GM12878 (cell line): ENCODE results near the gene SBNO1. TPM values are rescaled to one million over a fixed set of nuclear protein-coding genes. Genes with fewer than 3 reads are reported as not detected.
"Not testable (repeated sequence)": the region's sequence is repeated elsewhere in the genome, so short reads cannot be mapped to it uniquely, and the experiment has no call there.

Experiments
- ATAC-seq: fragments of 200-7000 bp; cut with Tn5 transposase; 3 replicates; pipeline ENCODE4 v1.9.1; 2020; ENCODE audit warnings: mild to moderate bottlenecking, moderate library complexity
- BruUV-seq: library from RNA; stranded (reverse); fragments of 400-500 nt; replicated peaks from 2 replicates; lab custom pipeline; 2021; lab: Mats Ljungman, UMichigan
- CTCF ChIA-PET: fragments of 300-600 bp; sonication (Branson Sonifier 250); formaldehyde crosslinking; extraction: SDS; loops from one replicate; lab custom pipeline; 2021; ENCODE audit warnings: inconsistent platforms; lab: Yijun Ruan, JAX
- POLR2A ChIA-PET: fragments of 350-600 bp; formaldehyde crosslinking; extraction: SDS; loops from one replicate; lab custom pipeline; 2021; ENCODE audit warnings: inconsistent platforms; lab: Charles Lee
- RAD21 ChIA-PET: fragments of 300-600 bp; sonication (Branson Sonifier 250); formaldehyde crosslinking; loops from one replicate; lab custom pipeline; 2023; ENCODE audit warnings: antibody characterized with exemption; ENCODE audit not compliant: unreplicated experiment; lab: Charles Lee
- SMC1A ChIA-PET: fragments of 300-600 bp; sonication (Branson Sonifier 250); formaldehyde crosslinking; loops from one replicate; lab custom pipeline; 2023; ENCODE audit not compliant: unreplicated experiment, uncharacterized antibody; lab: Charles Lee
- DNase-seq: peaks from one replicate; pipeline ENCODE4 v3.0.0-alpha.2; 2011; ENCODE audit warnings: low read depth, low spot score
- FAIRE-seq: peaks from 3 replicates; lab custom pipeline; 2011; peaks lifted over from hg19 to GRCh38; lab: Jason Lieb, UNC
- H2AFZ ChIP-seq: 2 replicates; pipeline ENCODE4 v1.6.0; 2011; ENCODE audit warnings: low read depth, low read length, control low read depth; ENCODE audit not compliant: control insufficient read depth
- H3K27ac ChIP-seq: 2 replicates; pipeline ENCODE4 v1.5.1; 2011; ENCODE audit warnings: control low read depth; ENCODE audit not compliant: control insufficient read depth, insufficient read depth
- H3K27me3 ChIP-seq, 2 experiments: replicated peaks in 1 of 2; 2 replicates each; pipeline versions ENCODE4 v1.6.0 to v1.6.1; 2011; ENCODE audit warnings: low read length in 1 of 2; ENCODE audit not compliant: control insufficient read depth in 2 of 2, insufficient read depth in 2 of 2
- H3K36me3 ChIP-seq, 2 experiments: 2 replicates each; pipeline ENCODE4 v1.5.1; 2011; ENCODE audit warnings: low read length in 1 of 2; ENCODE audit not compliant: control insufficient read depth in 2 of 2, insufficient read depth in 2 of 2
- H3K4me1 ChIP-seq: 2 replicates; pipeline ENCODE4 v1.6.1; 2011; ENCODE audit warnings: mild to moderate bottlenecking, low read length, moderate library complexity, mixed read lengths; ENCODE audit not compliant: control insufficient read depth, insufficient read depth
- H3K4me2 ChIP-seq: 2 replicates; pipeline ENCODE4 v1.6.0; 2011; ENCODE audit warnings: control low read depth; ENCODE audit not compliant: control insufficient read depth, insufficient read depth
- H3K4me3 ChIP-seq: fragments of 200-600 bp; sonication (generic); 2 replicates; pipeline ENCODE4 v1.5.1; 2016
- H3K79me2 ChIP-seq: 2 replicates; pipeline ENCODE4 v1.6.0; 2011; ENCODE audit warnings: low read length; ENCODE audit not compliant: control insufficient read depth, insufficient read depth
- H3K9ac ChIP-seq: 2 replicates; pipeline ENCODE4 v1.8.0; 2011; ENCODE audit warnings: low read length, control low read depth, mixed read lengths; ENCODE audit not compliant: control insufficient read depth, insufficient read depth
- H3K9me3 ChIP-seq: replicated peaks from 3 replicates; pipeline ENCODE4 v1.5.1; 2011; ENCODE audit warnings: mild to moderate bottlenecking, low read length; ENCODE audit not compliant: control insufficient read depth, insufficient read depth
- H4K20me1 ChIP-seq: 2 replicates; pipeline ENCODE4 v1.6.0; 2011; ENCODE audit not compliant: control insufficient read depth, insufficient read depth
- FOS ChIP-seq: IDR thresholded peaks from 3 replicates; pipeline ENCODE4 v1.6.1; 2011; ENCODE audit warnings: borderline replicate concordance; ENCODE audit not compliant: insufficient read length; ENCODE audit errors: extremely low read depth
- POLR2A ChIP-seq: IDR thresholded peaks from 2 replicates; pipeline ENCODE4 v1.6.1; 2011; ENCODE audit warnings: low read depth, mild to moderate bottlenecking, low read length
- SREBF1 ChIP-seq: IDR thresholded peaks from 2 replicates; pipeline ENCODE4 v1.6.1; 2012; ENCODE audit warnings: mild to moderate bottlenecking, low read length
- WGBS: methylation state at CpG from one replicate; pipeline ENCODE4 v1.1.6; 2016; ENCODE audit warnings: low lambda C conversion rate; ENCODE audit not compliant: insufficient replicate concordance, insufficient coverage; ENCODE audit errors: missing lambda C conversion rate; 5-methylcytosine and 5-hydroxymethylcytosine counted together
- in situ Hi-C: fragments of 300-500 bp; cut with MboI; formaldehyde crosslinking; loops from 9 replicates; pipeline ENCODE4 v1.14.3; 2018; ENCODE audit warnings: mixed read lengths
- intact Hi-C: fragments of 100-400 bp; cut with micrococcal nuclease; formaldehyde crosslinking; loops from one replicate; pipeline ENCODE4 v1.14.2; 2022; ENCODE audit not compliant: unreplicated experiment
- polyA plus RNA-seq, 11 experiments: library from polyadenylated mRNA; depleted of rRNA in 4 of 11; unstranded in 6 of 11; stranded (reverse) in 5 of 11; fragments of >200 nt; fragmentation: Nextera tagmentation in 4 of 11; fragmentation: Illumina TruSeq in 1 of 11; extraction: Ambion mirVana in 4 of 11; extraction: Trizol in 1 of 11; gene quantifications; 1 replicate in 1 of 11; 2 replicates in 10 of 11; pipeline versions ENCODE4 v1.2.1 to v1.2.3, GENCODE V29; 2011 to 2016; ENCODE audit warnings: inconsistent platforms in 2 of 11, missing spikeins in 2 of 11, low read depth in 1 of 11
- total RNA-seq, 4 experiments: library from RNA; depleted of rRNA in 3 of 4; stranded (reverse); fragments of >200 nt in 3 of 4; fragmentation: Illumina TruSeq in 1 of 4; extraction: Trizol in 1 of 4; gene quantifications; 2 replicates each; pipeline versions ENCODE4 v1.2.1 to v1.2.3, GENCODE V29; 2013 to 2021
- TF ChIP-seq, protein P1 (sequence below): IDR thresholded peaks from 2 replicates; pipeline ENCODE4 v1.6.1; 2011; ENCODE audit warnings: borderline replicate concordance, low read depth, mild to moderate bottlenecking, moderate library complexity, low read length; ENCODE audit not compliant: insufficient read depth, poor library complexity, severe bottlenecking

SBNO1 gene
- total and polyA plus RNA-seq, 10 of the 15 experiments (the other 5 are each of a cell fraction or from before 2014, with no cell fraction given), result 7.5 to 39.7 (median 20.9) TPM

GRCh38 chr12:123319826-123320225, 44.8 kb downstream of the SBNO1 start:
- Histone ChIP-seq H3K4me2 (no peak overlapping the region), H3K36me3 (peaks cover 0 to 32% of the 10 kb centered on the region in 2 experiments), H3K27ac (no peak overlapping the region), H4K20me1 (no peaks in the 10 kb centered on the region), H3K9ac (no peak overlapping the region), H3K27me3 (no peaks in the 10 kb centered on the region), H3K4me1 (no peaks in the 10 kb centered on the region), H2AFZ (no peak overlapping the region), H3K79me2 (no peaks in the 10 kb centered on the region), H3K4me3 (no peak overlapping the region), H3K9me3 (no peaks in the 10 kb centered on the region)
- ATAC-seq (no peak), FAIRE-seq (no peak), DNase-seq (no peak)
- SMC1A ChIA-PET, result interaction anchor here (0.6 to 1.6 kb wide), 5 partner anchors 21 to 263 kb away, joined by 3 read pairs; no protein-coding TSS in a partner anchor
- over 99% methylated on average over 6 of the region's 6 CpGs for WGBS
- BruUV-seq, result no TSS peak
- RAD21 ChIA-PET, result no interaction called here
- in situ Hi-C loops (no loop called here), intact Hi-C loops (no loop called here)
- CTCF ChIA-PET, result interaction anchor here (0.5 kb wide), 1 partner anchor 230 kb away, joined by 3 read pairs; no protein-coding TSS in a partner anchor
- TF ChIP-seq SREBF1, result no peak
- TF ChIP-seq POLR2A, result 0 out of 2 replicates have a peak, but pooled peaks have one; percentile 21
- POLR2A ChIA-PET, result interaction anchor here (0.6 kb wide), 1 partner anchor 326 kb away, joined by 3 read pairs; no protein-coding TSS in a partner anchor

DNA sequence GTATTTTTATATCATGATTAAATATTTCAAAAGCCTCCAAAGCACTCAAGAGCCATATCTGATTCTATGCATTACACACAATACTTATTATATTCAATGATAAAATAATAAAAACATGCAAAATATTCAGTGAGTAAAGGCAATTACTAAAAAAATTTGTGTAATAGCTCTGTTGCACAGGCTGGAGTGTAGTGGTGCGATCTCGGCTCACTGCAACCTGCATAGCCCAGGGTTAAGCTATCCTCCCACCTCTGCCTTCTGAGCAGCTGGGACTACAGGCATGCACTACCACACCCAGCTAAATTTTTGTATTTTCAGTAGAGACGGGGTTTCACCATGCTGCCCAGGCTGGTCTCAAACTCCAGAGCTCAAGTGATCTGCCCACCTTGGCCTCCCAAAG, 45.4 kb downstream of the SBNO1 start:
- ChIA-PET SMC1A (interaction anchor here (0.6 to 1.1 kb wide), 4 partner anchors 47 to 264 kb away, joined by 3 read pairs; no protein-coding TSS in a partner anchor), RAD21 (no interaction called here), CTCF (no interaction called here), POLR2A (interaction anchor here (0.5 to 0.6 kb wide), 3 partner anchors 325 to 1607 kb away, joined by 3 read pairs; no protein-coding TSS in a partner anchor)
- intact Hi-C loops (no loop called here), in situ Hi-C loops (no loop called here)
- WGBS, result 97% methylated on average over 3 of the region's 3 CpGs
- Histone ChIP-seq H3K4me3 (no peak overlapping the region), H3K79me2 (no peaks in the 10 kb centered on the region), H2AFZ (no peak overlapping the region), H4K20me1 (no peaks in the 10 kb centered on the region), H3K9ac (no peak overlapping the region), H3K27ac (no peak overlapping the region), H3K4me1 (no peaks in the 10 kb centered on the region), H3K4me2 (no peak overlapping the region), H3K9me3 (no peaks in the 10 kb centered on the region), H3K36me3 (peaks cover 0 to 28% of the 10 kb centered on the region in 2 experiments), H3K27me3 (no peaks in the 10 kb centered on the region)
- TF ChIP-seq FOS, result no peak
- TF ChIP-seq, protein P1, sequence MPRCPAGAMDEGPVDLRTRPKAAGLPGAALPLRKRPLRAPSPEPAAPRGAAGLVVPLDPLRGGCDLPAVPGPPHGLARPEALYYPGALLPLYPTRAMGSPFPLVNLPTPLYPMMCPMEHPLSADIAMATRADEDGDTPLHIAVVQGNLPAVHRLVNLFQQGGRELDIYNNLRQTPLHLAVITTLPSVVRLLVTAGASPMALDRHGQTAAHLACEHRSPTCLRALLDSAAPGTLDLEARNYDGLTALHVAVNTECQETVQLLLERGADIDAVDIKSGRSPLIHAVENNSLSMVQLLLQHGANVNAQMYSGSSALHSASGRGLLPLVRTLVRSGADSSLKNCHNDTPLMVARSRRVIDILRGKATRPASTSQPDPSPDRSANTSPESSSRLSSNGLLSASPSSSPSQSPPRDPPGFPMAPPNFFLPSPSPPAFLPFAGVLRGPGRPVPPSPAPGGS, result peak; percentile 83
- DNase-seq, result no peak
- no peak for FAIRE-seq
- BruUV-seq, result no TSS peak
- ATAC-seq, result no peak

GRCh38 chr12:123313046-123313445, 51.6 kb downstream of the SBNO1 start:
- intact Hi-C loops, H4K20me1 ChIP-seq, H3K4me3 ChIP-seq, H3K4me1 ChIP-seq, DNase-seq, H3K27me3 ChIP-seq, H3K9ac ChIP-seq, FAIRE-seq, ATAC-seq, BruUV-seq, H3K9me3 ChIP-seq, H3K4me2 ChIP-seq, in situ Hi-C loops, H3K27ac ChIP-seq, H2AFZ ChIP-seq, H3K79me2 ChIP-seq: not testable (repeated sequence)
- ChIA-PET RAD21 (interaction anchor here (1.2 kb wide), 1 partner anchor 52 kb away, joined by 6 read pairs; no protein-coding TSS in a partner anchor), POLR2A (interaction anchor here (0.9 kb wide), 1 partner anchor 9 kb away, joined by 3 read pairs; no protein-coding TSS in a partner anchor), SMC1A (interaction anchor here (0.6 kb wide), 1 partner anchor 134 kb away, joined by 3 read pairs; no protein-coding TSS in a partner anchor), CTCF (interaction anchor here (0.6 to 1.0 kb wide), 2 partner anchors 8 to 72 kb away, joined by 3 read pairs; no protein-coding TSS in a partner anchor)
- H3K36me3 ChIP-seq, result peaks cover 4 to 40% of the 10 kb centered on the region in 2 experiments
- 95% methylated on average over 4 of the region's 4 CpGs for WGBS
